T-helper 17 cell (primary cell): ENCODE measurements around the gene SUSD5. TPM values are rescaled to one million over a fixed set of nuclear protein-coding genes. Genes with fewer than 3 reads are reported as not detected.

Experiments used
- ATAC-seq: fragments of 150-1000 bp; cut with Tn5 transposase; 2 replicates; pipeline ENCODE4 v1.10.0; 2021; ENCODE audit warnings: mild to moderate bottlenecking, moderate library complexity
- DNase-seq, 3 donors: peaks; one replicate each; pipeline versions ENCODE4 v3.0.0 to v3.0.0-alpha.2; 2020 to 2021
- H3K9me3 ChIP-seq: one replicate; pipeline ENCODE4 v1.7.0; 2013; ENCODE audit warnings: low read length, mild to moderate bottlenecking; ENCODE audit not compliant: control insufficient read depth, poor library complexity, severe bottlenecking
- H3K27ac Mint-ChIP-seq: one replicate; pipeline ENCODE4 v1.8.0; 2022; ENCODE audit warnings: mild to moderate bottlenecking, moderate library complexity, mixed read lengths
- H3K27me3 Mint-ChIP-seq: one replicate; pipeline ENCODE4 v1.8.0; 2022; ENCODE audit warnings: mixed read lengths
- H3K36me3 Mint-ChIP-seq: one replicate; pipeline ENCODE4 v1.8.0; 2022; ENCODE audit warnings: low read depth, mixed read lengths
- H3K4me1 Mint-ChIP-seq: one replicate; pipeline ENCODE4 v1.8.0; 2022; ENCODE audit warnings: mild to moderate bottlenecking, mixed read lengths
- H3K4me3 Mint-ChIP-seq: one replicate; pipeline ENCODE4 v1.8.0; 2022; ENCODE audit warnings: mild to moderate bottlenecking, moderate library complexity, mixed read lengths
- total RNA-seq, 4 donors: library from RNA in 2 of 4; stranded (reverse) in 2 of 4; gene quantifications; one replicate each; pipeline ENCODE4 v1.2.3 and lab custom pipeline; 2022 to 2026

The SUSD5 gene
- total RNA-seq, 2 donors from 2014 or later, result not detected

GRCh38 chr3:33159981-33160380, 58.6 kb downstream of the SUSD5 start:
- Mint-ChIP-seq H3K4me3 (no peak overlapping the region), H3K4me1 (peaks cover 1% of the 10 kb centered on the region), H3K27me3 (peaks cover 61% of the 10 kb centered on the region), H3K27ac (no peak overlapping the region), H3K36me3 (peaks cover 6% of the 10 kb centered on the region)
- ATAC-seq (no peak), DNase-seq (no peak)
- no peaks in the 10 kb centered on the region for H3K9me3 ChIP-seq

DNA sequence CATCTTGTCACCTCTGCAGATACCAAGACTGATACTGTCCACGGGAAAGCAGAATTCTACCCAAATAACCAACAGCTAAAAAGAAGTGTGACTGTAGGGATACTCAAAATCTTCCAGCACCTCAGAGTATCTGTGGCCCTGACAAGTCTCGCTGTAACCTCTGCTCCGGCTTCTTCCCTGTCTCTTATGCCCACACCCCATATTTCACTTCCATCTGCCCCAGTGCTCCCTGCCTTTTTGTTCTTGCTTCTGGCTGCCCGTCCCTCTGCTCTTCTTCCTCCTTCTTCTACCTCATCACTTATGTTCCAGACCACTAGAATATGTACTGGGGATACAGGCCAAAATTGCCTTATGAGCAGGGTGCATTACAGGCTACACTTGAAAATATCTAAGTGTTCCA, 59.4 kb downstream of the SUSD5 start:
- Mint-ChIP-seq H3K4me1 (no peaks in the 10 kb centered on the region), H3K27me3 (peaks cover 61% of the 10 kb centered on the region), H3K36me3 (peaks cover 6% of the 10 kb centered on the region), H3K27ac (no peak overlapping the region), H3K4me3 (no peak overlapping the region)
- H3K9me3 ChIP-seq, result no peaks in the 10 kb centered on the region
- ATAC-seq (no peak), DNase-seq (no peak)

- ATAC-seq (no peak), DNase-seq (no peak)
- no peaks in the 10 kb centered on the region for H3K4me1 Mint-ChIP-seq
- peaks cover 67% of the 10 kb centered on the region for H3K27me3 Mint-ChIP-seq
- H3K9me3 ChIP-seq, result no peaks in the 10 kb centered on the region
- no peak overlapping the region for H3K4me3 Mint-ChIP-seq
- H3K36me3 Mint-ChIP-seq, result peaks cover 3% of the 10 kb centered on the region
- H3K27ac Mint-ChIP-seq, result no peak overlapping the region
Observed at GRCh38 chr3:33155301-33155700, 63.3 kb downstream of the SUSD5 start.

DNA sequence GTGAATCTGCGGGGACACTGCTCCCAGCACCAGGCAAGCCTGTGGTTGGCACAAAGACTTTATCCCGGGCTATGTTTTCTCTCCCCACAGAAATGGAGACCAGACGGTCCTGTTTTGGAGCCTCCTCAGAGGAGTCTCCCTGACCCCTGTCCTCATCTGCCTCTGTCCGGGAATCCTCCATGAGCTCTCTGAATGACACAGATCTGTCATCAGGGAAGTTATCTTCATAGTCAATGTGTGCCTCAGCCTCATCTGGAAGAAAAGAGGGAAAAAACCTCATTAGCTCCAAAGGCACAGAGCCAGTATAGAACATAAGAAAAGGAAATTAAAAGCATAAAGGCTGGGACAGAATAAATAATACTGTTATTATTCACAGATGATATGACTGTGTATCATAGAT, 64.8 kb downstream of the SUSD5 start:
- DNase-seq (no peak), ATAC-seq (no peak)
- no peaks in the 10 kb centered on the region for H3K9me3 ChIP-seq
- Mint-ChIP-seq H3K27me3 (peaks cover 52% of the 10 kb centered on the region), H3K4me3 (no peak overlapping the region), H3K36me3 (no peaks in the 10 kb centered on the region), H3K27ac (no peak overlapping the region), H3K4me1 (peaks cover 3% of the 10 kb centered on the region)

- Mint-ChIP-seq H3K36me3 (no peaks in the 10 kb centered on the region), H3K27me3 (peaks cover 42% of the 10 kb centered on the region), H3K27ac (no peak overlapping the region), H3K4me3 (no peak overlapping the region), H3K4me1 (peaks cover 3% of the 10 kb centered on the region)
- ATAC-seq, result no peak
- DNase-seq, result no peak
- no peaks in the 10 kb centered on the region for H3K9me3 ChIP-seq
Observed at GRCh38 chr3:33152363-33153360, 65.9 kb downstream of the SUSD5 start.

- no peak for DNase-seq
- H3K27me3 Mint-ChIP-seq, result peaks cover 19% of the 10 kb centered on the region
- no peaks in the 10 kb centered on the region for H3K9me3 ChIP-seq
- H3K27ac Mint-ChIP-seq, result no peak overlapping the region
- no peaks in the 10 kb centered on the region for H3K36me3 Mint-ChIP-seq
- H3K4me1 Mint-ChIP-seq, result peaks cover 5% of the 10 kb centered on the region
- no peak for ATAC-seq
- no peak overlapping the region for H3K4me3 Mint-ChIP-seq
Observed at GRCh38 chr3:33149342-33149741, 69.3 kb downstream of the SUSD5 start.

GRCh38 chr3:33146791-33147445, 71.7 kb downstream of the SUSD5 start:
- H3K4me3 Mint-ChIP-seq, result no peak overlapping the region
- H3K36me3 Mint-ChIP-seq, result peaks cover 8% of the 10 kb centered on the region
- DNase-seq, result no peak
- H3K4me1 Mint-ChIP-seq, result peaks cover 10% of the 10 kb centered on the region
- no peak for ATAC-seq
- H3K27me3 Mint-ChIP-seq, result peaks cover 6% of the 10 kb centered on the region
- no peak overlapping the region for H3K27ac Mint-ChIP-seq
- H3K9me3 ChIP-seq, result no peaks in the 10 kb centered on the region

DNA sequence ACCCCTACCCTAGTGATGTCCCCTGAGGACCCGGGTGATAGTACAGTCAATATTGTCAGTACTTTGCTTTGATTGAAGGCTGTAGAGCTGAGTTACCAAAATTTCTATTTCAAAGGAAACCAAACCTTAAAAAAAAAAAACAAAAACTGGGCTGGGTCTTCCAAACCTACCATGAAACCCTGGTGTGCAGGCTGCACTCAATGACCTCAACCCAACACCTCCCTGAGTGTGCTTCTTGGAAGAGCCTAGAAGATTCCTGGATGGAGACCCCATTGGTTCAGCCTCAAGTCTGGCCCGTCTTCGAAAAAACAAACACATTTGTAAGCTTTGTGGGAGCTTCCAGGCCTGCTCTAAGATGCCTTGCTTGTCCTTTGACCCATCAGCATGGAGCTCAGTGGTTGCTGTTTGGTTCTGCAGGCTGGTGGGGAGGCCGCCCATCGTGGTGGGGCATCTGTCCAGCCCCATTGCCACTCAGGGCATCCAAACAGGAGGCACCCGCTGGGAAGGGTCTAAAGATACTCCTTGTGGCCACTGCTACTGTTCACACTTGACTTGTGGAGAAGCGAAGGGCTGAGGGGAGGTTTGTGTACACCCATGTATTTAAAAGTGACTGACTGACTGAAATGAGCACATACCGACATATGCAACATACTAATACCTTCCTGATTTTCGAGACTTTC, 72.6 kb downstream of the SUSD5 start:
- H3K9me3 ChIP-seq, result no peaks in the 10 kb centered on the region

DNA sequence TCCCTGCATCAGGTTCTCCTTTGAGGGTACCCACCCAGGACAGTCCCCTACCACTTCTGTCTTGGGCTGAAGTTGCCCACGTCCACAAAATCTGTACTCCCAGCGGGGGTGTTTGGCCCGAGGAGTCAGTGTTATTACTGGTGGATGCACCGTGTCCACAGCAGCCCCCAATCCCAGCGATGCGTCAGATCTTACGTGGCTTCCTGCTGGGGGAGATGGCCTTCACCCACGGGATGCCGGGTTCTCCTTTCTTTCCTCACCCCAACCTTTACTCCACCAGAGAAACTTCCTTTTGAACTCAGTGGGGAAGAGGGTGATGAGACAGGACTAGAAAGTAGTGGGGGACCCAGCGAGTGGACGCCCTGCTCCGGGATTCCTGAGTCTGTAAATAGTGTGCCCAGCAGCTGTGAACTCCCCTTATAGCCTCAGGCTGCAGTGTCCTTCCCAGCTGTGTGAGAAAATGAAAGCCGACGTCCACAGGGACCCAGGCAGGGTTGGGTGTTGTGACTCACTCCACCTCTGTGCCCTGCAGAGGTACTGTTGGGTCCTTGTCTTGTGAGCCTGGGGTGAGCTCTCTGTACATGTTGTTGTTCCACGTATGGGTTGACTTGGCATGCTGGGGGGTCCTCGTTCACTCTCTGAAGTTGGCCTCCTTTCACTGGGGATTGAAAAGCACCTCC, 73.2 kb downstream of the SUSD5 start:
- ATAC-seq, result no peak
- peaks cover 10% of the 10 kb centered on the region for H3K36me3 Mint-ChIP-seq
- H3K4me1 Mint-ChIP-seq, result peaks cover 10% of the 10 kb centered on the region
- H3K9me3 ChIP-seq, result no peaks in the 10 kb centered on the region
- H3K4me3 Mint-ChIP-seq, result no peak overlapping the region
- no peak overlapping the region for H3K27ac Mint-ChIP-seq
- DNase-seq, result no peak
- H3K27me3 Mint-ChIP-seq, result no peaks in the 10 kb centered on the region

More for the DNA sequence above, 72.6 kb downstream of the SUSD5 start:
- Mint-ChIP-seq H3K4me1 (peaks cover 10% of the 10 kb centered on the region), H3K4me3 (no peak overlapping the region), H3K36me3 (peaks cover 8% of the 10 kb centered on the region), H3K27me3 (peaks cover under 1% of the 10 kb centered on the region), H3K27ac (no peak overlapping the region)
- DNase-seq (no peak), ATAC-seq (no peak)

- no peak overlapping the region for H3K4me3 Mint-ChIP-seq
- H3K9me3 ChIP-seq, result no peaks in the 10 kb centered on the region
- H3K27ac Mint-ChIP-seq, result no peak overlapping the region
- ATAC-seq (no peak), DNase-seq (peak in 2 of 3 donors; percentile 5 to 22)
- no peaks in the 10 kb centered on the region for H3K27me3 Mint-ChIP-seq
- peaks cover 10% of the 10 kb centered on the region for H3K4me1 Mint-ChIP-seq
- H3K36me3 Mint-ChIP-seq, result peaks cover 10% of the 10 kb centered on the region
Observed at GRCh38 chr3:33144433-33144832, 74.2 kb downstream of the SUSD5 start.

- DNase-seq, result no peak
- Mint-ChIP-seq H3K27ac (no peak overlapping the region), H3K27me3 (no peaks in the 10 kb centered on the region), H3K4me1 (peaks cover 5% of the 10 kb centered on the region), H3K4me3 (no peak overlapping the region), H3K36me3 (peaks cover 12% of the 10 kb centered on the region)
- no peak for ATAC-seq
- no peaks in the 10 kb centered on the region for H3K9me3 ChIP-seq
Observed at GRCh38 chr3:33141006-33141405, 77.6 kb downstream of the SUSD5 start.

GRCh38 chr3:33139996-33140395, 78.6 kb downstream of the SUSD5 start:
- H3K4me3 Mint-ChIP-seq, result no peak overlapping the region
- ATAC-seq (no peak), DNase-seq (no peak)
- H3K36me3 Mint-ChIP-seq, result peaks cover 14% of the 10 kb centered on the region
- H3K27ac Mint-ChIP-seq, result no peak overlapping the region
- H3K4me1 Mint-ChIP-seq, result peaks cover 5% of the 10 kb centered on the region
- no peaks in the 10 kb centered on the region for H3K27me3 Mint-ChIP-seq
- H3K9me3 ChIP-seq, result no peaks in the 10 kb centered on the region
